Measurements from ENCODE around the gene SDC4. TPM values are rescaled to one million over a fixed set of nuclear protein-coding genes. Genes with fewer than 3 reads are reported as not detected.

Gene SDC4
- total RNA-seq, 1 donor from 2014 or later: 89.7 TPM

Other genes starting within 250 kb of the SDC4 start
- gene KCNS1, start 247.3 kb downstream of the SDC4 start, total RNA-seq: 0.12 and 0.32 TPM in 2 replicates
- not detected in 2 replicates for gene WFDC5, start 233.2 kb downstream of the SDC4 start, total RNA-seq
- gene WFDC12, start 224.0 kb downstream of the SDC4 start, total RNA-seq: not detected in 2 replicates
- gene PI3, start 173.5 kb downstream of the SDC4 start, total RNA-seq: not detected in 2 replicates
- not detected in 2 replicates for gene SEMG1, start 141.4 kb downstream of the SDC4 start, total RNA-seq
- not detected in 2 replicates for gene SEMG2, start 127.1 kb downstream of the SDC4 start, total RNA-seq
- 0.64 and 0.88 TPM in 2 replicates for gene SLPI, start 93.9 kb downstream of the SDC4 start, total RNA-seq
- 0.17 TPM in 1 of 2 replicates, not detected in the other for gene RBPJL, start 41.6 kb downstream of the SDC4 start, total RNA-seq
- gene MATN4, start 40.1 kb downstream of the SDC4 start, total RNA-seq: 6.1 and 6.7 TPM in 2 replicates
- gene SYS1, start 14.7 kb upstream of the SDC4 start, total RNA-seq: 30.7 and 32.2 TPM in 2 replicates
- gene TP53TG5, start 29.9 kb upstream of the SDC4 start, total RNA-seq: not detected in 2 replicates
- gene DBNDD2, start 59.9 kb upstream of the SDC4 start, total RNA-seq: 19.6 and 22.5 TPM in 2 replicates
- gene PIGT, start 67.7 kb upstream of the SDC4 start, total RNA-seq: 85.2 and 87.5 TPM in 2 replicates
- gene WFDC2, start 121.3 kb upstream of the SDC4 start, total RNA-seq: 0.34 TPM in 1 of 2 replicates, not detected in the other
- not detected in 2 replicates for gene SPINT3, start 167.2 kb upstream of the SDC4 start, total RNA-seq
- not detected in 2 replicates for gene WFDC6, start 191.1 kb upstream of the SDC4 start, total RNA-seq
- gene EPPIN, start 199.0 kb upstream of the SDC4 start, total RNA-seq: not detected in 2 replicates
- not detected in 2 replicates for gene WFDC8, start 230.9 kb upstream of the SDC4 start, total RNA-seq

Measured in T-helper 1 cell treated with Interleukin-12 subunit alpha and Interleukin-12 subunit beta and Interleukin-4 antibody, amounts not matched to agents 30 ng/mL and 1 ng/mL, for 36 hours (primary cell).